Mammary epithelial cell (primary cell): ENCODE results near the gene CCDC179.

Experiments used
- EZH2 ChIP-seq: IDR thresholded peaks from 2 replicates; pipeline ENCODE4 v1.6.1; 2012; ENCODE audit warnings: low read length, inconsistent platforms, borderline replicate concordance
- TF ChIP-seq, protein P1 (sequence below), 2 donors: IDR thresholded peaks in 1 of 2; conservative IDR thresholded peaks in 1 of 2; 2 replicates each; pipeline ENCODE4 v1.5.1; 2011 to 2012; ENCODE audit warnings: inconsistent platforms in 2 of 2, low read length in 2 of 2, mild to moderate bottlenecking in 2 of 2, control low read depth in 1 of 2, low read depth in 1 of 2; ENCODE audit not compliant: insufficient read depth in 1 of 2; ENCODE audit errors: extremely low read depth in 1 of 2

DNA sequence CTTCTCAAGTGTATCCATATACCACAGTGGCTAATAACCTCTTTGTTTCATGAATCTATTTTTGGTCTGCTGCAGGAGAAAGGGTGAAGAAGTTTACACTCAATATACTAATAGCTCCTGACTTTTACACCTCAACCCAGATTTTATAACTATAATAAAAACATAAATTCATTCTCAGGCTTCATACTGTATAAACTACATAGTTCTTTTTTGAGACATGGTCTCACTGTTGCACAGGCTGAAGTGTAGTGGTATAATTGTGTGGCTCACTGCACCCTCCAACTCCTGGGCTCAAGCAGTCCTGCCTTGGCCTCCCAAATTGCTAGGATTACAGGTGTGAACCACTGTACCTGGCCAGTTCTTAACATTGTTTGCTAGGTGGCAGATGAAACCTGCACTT lies 17.8 kb upstream of the CCDC179 start:
- TF ChIP-seq, protein P1, sequence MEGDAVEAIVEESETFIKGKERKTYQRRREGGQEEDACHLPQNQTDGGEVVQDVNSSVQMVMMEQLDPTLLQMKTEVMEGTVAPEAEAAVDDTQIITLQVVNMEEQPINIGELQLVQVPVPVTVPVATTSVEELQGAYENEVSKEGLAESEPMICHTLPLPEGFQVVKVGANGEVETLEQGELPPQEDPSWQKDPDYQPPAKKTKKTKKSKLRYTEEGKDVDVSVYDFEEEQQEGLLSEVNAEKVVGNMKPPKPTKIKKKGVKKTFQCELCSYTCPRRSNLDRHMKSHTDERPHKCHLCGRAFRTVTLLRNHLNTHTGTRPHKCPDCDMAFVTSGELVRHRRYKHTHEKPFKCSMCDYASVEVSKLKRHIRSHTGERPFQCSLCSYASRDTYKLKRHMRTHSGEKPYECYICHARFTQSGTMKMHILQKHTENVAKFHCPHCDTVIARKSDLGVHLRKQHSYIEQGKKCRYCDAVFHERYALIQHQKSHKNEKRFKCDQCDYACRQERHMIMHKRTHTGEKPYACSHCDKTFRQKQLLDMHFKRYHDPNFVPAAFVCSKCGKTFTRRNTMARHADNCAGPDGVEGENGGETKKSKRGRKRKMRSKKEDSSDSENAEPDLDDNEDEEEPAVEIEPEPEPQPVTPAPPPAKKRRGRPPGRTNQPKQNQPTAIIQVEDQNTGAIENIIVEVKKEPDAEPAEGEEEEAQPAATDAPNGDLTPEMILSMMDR (conservative IDR thresholded peaks at IDR 0.05 in 1 of 2, IDR thresholded peaks at IDR 0.05 in 1 of 2; ENCODE audit: extremely low read depth in 1 of 2, insufficient read depth in 1 of 2, low read depth in 1 of 2, low read length in 2 of 2): no peak
- no peak for TF ChIP-seq EZH2
